ENCODE measurements around the gene BBOF1.
"Not testable (repeated sequence)": the region's sequence is repeated elsewhere in the genome, so short reads cannot be mapped to it uniquely, and the experiment has no call there.

BBOF1 gene

GRCh38 chr14:73998726-73999125 is 20.4 kb upstream of the BBOF1 start:
- TF ChIP-seq EZH2phosphoT487 (IDR thresholded peaks at IDR 0.05; ENCODE audit: low read length) (no peak), EZH2 (optimal IDR thresholded peaks at IDR 0.05; ENCODE audit: low read depth, low read length) (no peak), CTCF (IDR thresholded peaks at IDR 0.05; ENCODE audit: low read length) (no peak)
- no peaks in the 10 kb centered on the region for H3K79me2 ChIP-seq (ENCODE audit: low read length)
- no peaks in the 10 kb centered on the region for H3K36me3 ChIP-seq (replicated peaks; ENCODE audit: insufficient read depth, low read length)
- H3K4me3 ChIP-seq (ENCODE audit: low read length): no peak overlapping the region
- no peaks in the 10 kb centered on the region for H3K9me3 ChIP-seq (replicated peaks; ENCODE audit: insufficient read depth, low read length)
- H3F3A ChIP-seq (ENCODE audit: insufficient read depth, low read length): no peaks in the 10 kb centered on the region
- DNase-seq: no peak
- no peak overlapping the region for H3K9ac ChIP-seq (ENCODE audit: low read length)
- H4K20me1 ChIP-seq (ENCODE audit: insufficient read depth, low read length): no peaks in the 10 kb centered on the region
- no peak overlapping the region for H2AFZ ChIP-seq (ENCODE audit: low read length)
- H3K27ac ChIP-seq (ENCODE audit: low read length): no peak overlapping the region
- no peak overlapping the region for H3K4me2 ChIP-seq (ENCODE audit: low read depth, low read length)
- no peaks in the 10 kb centered on the region for H3K9me2 ChIP-seq (replicated peaks; ENCODE audit: insufficient read depth, low read length)
- H3K27me3 ChIP-seq (replicated peaks; ENCODE audit: insufficient read depth, low read length): no peaks in the 10 kb centered on the region
- no peaks in the 10 kb centered on the region for H3K4me1 ChIP-seq (ENCODE audit: low read length)

GRCh38 chr14:74005664-74006063 is 13.5 kb upstream of the BBOF1 start:
- H3K9ac ChIP-seq (ENCODE audit: low read length); H3K79me2 ChIP-seq (ENCODE audit: low read length); H4K20me1 ChIP-seq (ENCODE audit: insufficient read depth, low read length); H2AFZ ChIP-seq (ENCODE audit: low read length); H3K27ac ChIP-seq (ENCODE audit: low read length); H3K9me3 ChIP-seq (replicated peaks; ENCODE audit: insufficient read depth, low read length); H3K4me2 ChIP-seq (ENCODE audit: low read depth, low read length); H3K4me3 ChIP-seq (ENCODE audit: low read length); H3K4me1 ChIP-seq (ENCODE audit: low read length); DNase-seq; H3F3A ChIP-seq (ENCODE audit: insufficient read depth, low read length); H3K9me2 ChIP-seq (replicated peaks; ENCODE audit: insufficient read depth, low read length); H3K27me3 ChIP-seq (replicated peaks; ENCODE audit: insufficient read depth, low read length); H3K36me3 ChIP-seq (replicated peaks; ENCODE audit: insufficient read depth, low read length): not testable (repeated sequence)

GRCh38 chr14:74008843-74009499 is 10.2 kb upstream of the BBOF1 start:
- H3K36me3 ChIP-seq (replicated peaks; ENCODE audit: insufficient read depth, low read length): no peaks in the 10 kb centered on the region
- H3K4me3 ChIP-seq (ENCODE audit: low read length): no peak overlapping the region
- no peaks in the 10 kb centered on the region for H3K27me3 ChIP-seq (replicated peaks; ENCODE audit: insufficient read depth, low read length)
- no peak overlapping the region for H3K9ac ChIP-seq (ENCODE audit: low read length)
- no peaks in the 10 kb centered on the region for H3K9me3 ChIP-seq (replicated peaks; ENCODE audit: insufficient read depth, low read length)
- no peak overlapping the region for H2AFZ ChIP-seq (ENCODE audit: low read length)
- H3K9me2 ChIP-seq (replicated peaks; ENCODE audit: insufficient read depth, low read length): no peaks in the 10 kb centered on the region
- H4K20me1 ChIP-seq (ENCODE audit: insufficient read depth, low read length): no peaks in the 10 kb centered on the region
- H3K79me2 ChIP-seq (ENCODE audit: low read length): no peaks in the 10 kb centered on the region
- DNase-seq: no peak
- TF ChIP-seq EZH2 (optimal IDR thresholded peaks at IDR 0.05; ENCODE audit: low read depth, low read length) (no peak), EZH2phosphoT487 (IDR thresholded peaks at IDR 0.05; ENCODE audit: low read length) (no peak), CTCF (IDR thresholded peaks at IDR 0.05; ENCODE audit: low read length) (no peak)
- H3F3A ChIP-seq (ENCODE audit: insufficient read depth, low read length): no peaks in the 10 kb centered on the region
- no peaks in the 10 kb centered on the region for H3K4me1 ChIP-seq (ENCODE audit: low read length)
- no peak overlapping the region for H3K4me2 ChIP-seq (ENCODE audit: low read depth, low read length)
- no peak overlapping the region for H3K27ac ChIP-seq (ENCODE audit: low read length)

- Histone ChIP-seq H3K27ac (ENCODE audit: low read length) (no peak overlapping the region), H3F3A (ENCODE audit: insufficient read depth, low read length) (no peaks in the 10 kb centered on the region), H3K9ac (ENCODE audit: low read length) (no peak overlapping the region), H3K4me3 (ENCODE audit: low read length) (no peak overlapping the region), H3K36me3 (replicated peaks; ENCODE audit: insufficient read depth, low read length) (no peaks in the 10 kb centered on the region), H3K9me2 (replicated peaks; ENCODE audit: insufficient read depth, low read length) (no peaks in the 10 kb centered on the region), H3K4me2 (ENCODE audit: low read depth, low read length) (no peak overlapping the region), H4K20me1 (ENCODE audit: insufficient read depth, low read length) (no peaks in the 10 kb centered on the region), H3K9me3 (replicated peaks; ENCODE audit: insufficient read depth, low read length) (no peaks in the 10 kb centered on the region), H3K4me1 (ENCODE audit: low read length) (no peaks in the 10 kb centered on the region), H3K27me3 (replicated peaks; ENCODE audit: insufficient read depth, low read length) (no peaks in the 10 kb centered on the region), H2AFZ (ENCODE audit: low read length) (no peak overlapping the region), H3K79me2 (ENCODE audit: low read length) (no peaks in the 10 kb centered on the region)
- TF ChIP-seq CTCF (IDR thresholded peaks at IDR 0.05; ENCODE audit: low read length) (no peak), EZH2phosphoT487 (IDR thresholded peaks at IDR 0.05; ENCODE audit: low read length) (no peak), EZH2 (optimal IDR thresholded peaks at IDR 0.05; ENCODE audit: low read depth, low read length) (no peak)
- DNase-seq: no peak
These were observed 4.8 kb upstream of the BBOF1 start for GRCh38 chr14:74014299-74014698.

Data from MM.1S (cell line).